ENCODE results near the gene OPTC.

OPTC gene

GRCh38 chr1:203461717-203462116 lies 32.2 kb upstream of the OPTC start:
- TF ChIP-seq GATA3 (IDR thresholded peaks at IDR 0.05; ENCODE audit: low read depth, low read length) = no peak
- no peak for TF ChIP-seq GATA2 (IDR thresholded peaks at IDR 0.05; ENCODE audit: low read depth, low read length)

- no peak for TF ChIP-seq GATA3 (IDR thresholded peaks at IDR 0.05; ENCODE audit: low read depth, low read length)
- TF ChIP-seq GATA2 (IDR thresholded peaks at IDR 0.05; ENCODE audit: low read depth, low read length) = no peak
Measured at GRCh38 chr1:203462143-203462542, 31.8 kb upstream of the OPTC start.

- TF ChIP-seq GATA2 (IDR thresholded peaks at IDR 0.05; ENCODE audit: low read depth, low read length) (no peak), GATA3 (IDR thresholded peaks at IDR 0.05; ENCODE audit: low read depth, low read length) (no peak)
Measured at GRCh38 chr1:203462878-203463277, 31.1 kb upstream of the OPTC start.

- no peak for TF ChIP-seq GATA2 (IDR thresholded peaks at IDR 0.05; ENCODE audit: low read depth, low read length)
- TF ChIP-seq GATA3 (IDR thresholded peaks at IDR 0.05; ENCODE audit: low read depth, low read length) = no peak
Measured at GRCh38 chr1:203463469-203464062, 30.4 kb upstream of the OPTC start.

GRCh38 chr1:203464226-203464625 lies 29.7 kb upstream of the OPTC start:
- TF ChIP-seq GATA3 (IDR thresholded peaks at IDR 0.05; ENCODE audit: low read depth, low read length) (no peak), GATA2 (IDR thresholded peaks at IDR 0.05; ENCODE audit: low read depth, low read length) (no peak)

- TF ChIP-seq GATA2 (IDR thresholded peaks at IDR 0.05; ENCODE audit: low read depth, low read length) (no peak), GATA3 (IDR thresholded peaks at IDR 0.05; ENCODE audit: low read depth, low read length) (no peak)
Measured at GRCh38 chr1:203464743-203465142, 29.2 kb upstream of the OPTC start.

- TF ChIP-seq GATA3 (IDR thresholded peaks at IDR 0.05; ENCODE audit: low read depth, low read length) = no peak
- no peak for TF ChIP-seq GATA2 (IDR thresholded peaks at IDR 0.05; ENCODE audit: low read depth, low read length)
Measured at GRCh38 chr1:203465146-203465798, 28.7 kb upstream of the OPTC start.

GRCh38 chr1:203465948-203466347 lies 28.0 kb upstream of the OPTC start:
- TF ChIP-seq GATA3 (IDR thresholded peaks at IDR 0.05; ENCODE audit: low read depth, low read length) (no peak), GATA2 (IDR thresholded peaks at IDR 0.05; ENCODE audit: low read depth, low read length) (no peak)

- TF ChIP-seq GATA2 (IDR thresholded peaks at IDR 0.05; ENCODE audit: low read depth, low read length) (no peak), GATA3 (IDR thresholded peaks at IDR 0.05; ENCODE audit: low read depth, low read length) (no peak)
Measured at GRCh38 chr1:203467550-203467921, 26.4 kb upstream of the OPTC start.

- no peak for TF ChIP-seq GATA2 (IDR thresholded peaks at IDR 0.05; ENCODE audit: low read depth, low read length)
- no peak for TF ChIP-seq GATA3 (IDR thresholded peaks at IDR 0.05; ENCODE audit: low read depth, low read length)
Measured at GRCh38 chr1:203468326-203468725, 25.6 kb upstream of the OPTC start.

GRCh38 chr1:203470240-203470639 lies 23.7 kb upstream of the OPTC start:
- TF ChIP-seq GATA3 (IDR thresholded peaks at IDR 0.05; ENCODE audit: low read depth, low read length) = no peak
- TF ChIP-seq GATA2 (IDR thresholded peaks at IDR 0.05; ENCODE audit: low read depth, low read length) = no peak

GRCh38 chr1:203471841-203472240 lies 22.1 kb upstream of the OPTC start:
- no peak for TF ChIP-seq GATA2 (IDR thresholded peaks at IDR 0.05; ENCODE audit: low read depth, low read length)
- TF ChIP-seq GATA3 (IDR thresholded peaks at IDR 0.05; ENCODE audit: low read depth, low read length) = no peak

GRCh38 chr1:203473281-203473680 lies 20.7 kb upstream of the OPTC start:
- TF ChIP-seq GATA3 (IDR thresholded peaks at IDR 0.05; ENCODE audit: low read depth, low read length) = no peak
- no peak for TF ChIP-seq GATA2 (IDR thresholded peaks at IDR 0.05; ENCODE audit: low read depth, low read length)

- TF ChIP-seq GATA2 (IDR thresholded peaks at IDR 0.05; ENCODE audit: low read depth, low read length) (no peak), GATA3 (IDR thresholded peaks at IDR 0.05; ENCODE audit: low read depth, low read length) (no peak)
Measured at GRCh38 chr1:203473781-203474305, 20.1 kb upstream of the OPTC start.
